Measurements from ENCODE around the gene ARHGEF33.
A peak's percentile ranks its signal among the peaks of the same experiment; 100 is the strongest.

ARHGEF33 gene

DNA sequence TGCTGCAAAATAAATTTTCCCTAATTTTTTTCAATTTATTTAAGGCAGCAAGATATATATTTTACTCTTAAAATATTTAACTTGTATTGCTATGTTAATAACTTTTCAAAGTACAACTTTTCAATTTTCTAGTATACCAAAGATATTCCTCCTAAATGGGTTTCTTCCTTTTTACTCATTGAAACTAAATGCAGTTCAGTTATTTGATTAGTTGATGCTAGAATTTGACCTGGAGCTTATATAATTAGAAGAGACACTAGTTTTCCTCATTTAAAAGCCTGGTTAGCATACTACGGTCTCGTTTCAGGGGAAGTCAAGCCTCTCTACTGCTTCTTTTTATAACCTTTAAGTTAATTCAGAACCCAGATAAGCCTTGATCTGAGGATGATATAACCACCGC is at the start of gene ARHGEF33:
Gene ARHGEF33 (plus strand): TSS at position 301 of the 400 bp plus-strand sequence. CDS start 29,573 bp downstream, outside the sequence.
- DNase-seq: no peak

DNA sequence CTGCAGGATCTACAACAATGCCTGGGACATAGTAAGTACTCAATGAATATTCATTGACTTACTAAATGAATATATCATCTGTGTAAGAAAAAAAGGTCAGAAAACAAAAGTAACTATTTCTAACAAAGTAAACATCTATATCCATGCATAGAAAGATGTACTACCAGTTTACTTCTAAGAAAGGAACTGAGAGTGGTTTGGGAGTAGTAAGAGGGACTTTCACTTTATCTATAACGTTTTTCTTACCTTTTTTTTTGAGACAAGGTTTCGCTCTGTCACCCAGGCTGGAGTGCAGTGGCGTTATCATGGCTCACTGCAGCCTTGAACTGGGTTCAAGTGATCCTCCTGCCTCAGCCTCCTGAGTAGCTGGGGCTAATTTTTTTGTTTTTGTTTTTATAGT is 39.6 kb upstream of the ARHGEF33 start:
- no peak for DNase-seq

DNA sequence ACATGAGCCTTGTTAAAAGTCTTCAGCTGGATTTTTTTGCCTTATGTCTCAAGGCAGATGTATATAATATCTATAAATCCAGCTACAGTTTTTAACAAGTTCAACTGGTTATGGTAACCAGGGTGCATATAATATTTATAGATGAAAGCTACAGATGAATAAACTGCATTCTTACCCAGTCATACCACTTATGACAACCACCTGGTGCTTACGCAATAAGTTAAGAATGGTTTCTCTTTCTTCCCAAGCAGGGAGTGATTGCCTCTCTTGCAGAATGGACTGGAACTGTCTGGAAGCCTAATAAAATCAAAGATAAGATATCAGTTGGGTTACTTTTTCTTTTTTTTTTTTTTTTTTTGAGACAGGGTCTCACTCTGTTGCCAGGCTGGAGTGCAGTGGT is 33.5 kb upstream of the ARHGEF33 start:
- no peak for DNase-seq

- no peak for DNase-seq
Measured at GRCh38 chr2:38862476-38862875, 27.2 kb upstream of the ARHGEF33 start.

DNA sequence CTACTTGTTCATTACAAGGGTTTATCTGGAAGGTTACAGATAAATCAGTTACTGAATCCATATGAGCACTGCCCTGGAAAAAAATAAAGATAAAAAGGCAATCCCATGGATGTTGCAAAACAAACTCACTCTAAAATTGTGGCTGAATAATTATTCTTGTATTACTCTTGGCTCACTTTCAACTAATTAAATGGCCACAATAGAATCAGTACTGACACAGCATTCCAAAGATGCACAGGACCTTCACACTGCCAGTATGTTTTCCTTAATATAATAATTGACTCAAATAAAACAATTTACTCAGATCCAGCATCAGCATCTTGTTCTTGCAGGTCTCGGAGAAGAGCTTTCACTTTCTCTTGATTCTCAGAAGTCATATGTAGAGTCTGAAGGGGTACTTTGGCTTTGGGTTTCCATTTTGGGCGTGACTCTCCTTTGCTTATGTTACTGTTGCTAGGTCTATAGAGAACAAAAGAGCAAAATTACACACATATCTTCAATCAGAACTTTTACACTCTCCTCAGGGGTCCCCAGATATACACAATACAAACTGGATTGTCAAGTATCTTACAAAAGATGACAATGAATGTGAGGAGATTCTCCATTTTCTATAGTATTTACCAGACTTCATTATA is 26.5 kb upstream of the ARHGEF33 start:
- DNase-seq: no peak

DNA sequence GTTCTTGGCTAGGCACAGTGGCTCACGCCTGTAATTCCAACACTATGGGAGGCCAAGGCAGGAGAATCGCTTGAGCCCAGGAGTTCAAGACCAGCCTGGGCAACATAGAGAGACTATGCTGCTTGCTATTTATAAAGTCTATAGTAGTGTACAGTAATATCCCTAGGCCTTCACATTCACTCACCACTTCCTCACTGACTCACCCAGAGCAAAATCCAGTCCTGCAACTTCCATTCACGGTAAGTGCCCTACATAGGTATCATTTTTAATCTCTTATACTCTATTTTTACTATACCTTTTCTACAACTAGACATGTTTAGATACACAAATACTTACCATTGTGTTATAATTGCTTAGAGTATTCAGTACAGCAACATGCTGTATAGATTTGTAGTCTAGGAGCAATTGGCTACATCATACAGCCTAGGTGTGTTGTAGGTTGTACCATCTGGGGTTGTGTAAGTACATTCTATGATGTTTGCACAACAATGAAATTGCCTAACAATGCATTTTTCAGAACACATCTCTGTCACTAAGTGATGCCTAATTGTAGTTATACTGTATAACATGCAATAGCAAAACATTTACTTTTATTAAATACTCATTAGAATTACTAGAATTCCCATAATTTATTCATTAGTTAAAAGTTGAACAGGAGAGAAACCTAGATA is 22.8 kb upstream of the ARHGEF33 start:
- no peak for DNase-seq

GRCh38 chr2:38871432-38871831 is 18.2 kb upstream of the ARHGEF33 start:
- DNase-seq: no peak

GRCh38 chr2:38873763-38874162 is 15.9 kb upstream of the ARHGEF33 start:
- no peak for DNase-seq

- no peak for DNase-seq
Measured at GRCh38 chr2:38875227-38875575, 14.5 kb upstream of the ARHGEF33 start.

DNA sequence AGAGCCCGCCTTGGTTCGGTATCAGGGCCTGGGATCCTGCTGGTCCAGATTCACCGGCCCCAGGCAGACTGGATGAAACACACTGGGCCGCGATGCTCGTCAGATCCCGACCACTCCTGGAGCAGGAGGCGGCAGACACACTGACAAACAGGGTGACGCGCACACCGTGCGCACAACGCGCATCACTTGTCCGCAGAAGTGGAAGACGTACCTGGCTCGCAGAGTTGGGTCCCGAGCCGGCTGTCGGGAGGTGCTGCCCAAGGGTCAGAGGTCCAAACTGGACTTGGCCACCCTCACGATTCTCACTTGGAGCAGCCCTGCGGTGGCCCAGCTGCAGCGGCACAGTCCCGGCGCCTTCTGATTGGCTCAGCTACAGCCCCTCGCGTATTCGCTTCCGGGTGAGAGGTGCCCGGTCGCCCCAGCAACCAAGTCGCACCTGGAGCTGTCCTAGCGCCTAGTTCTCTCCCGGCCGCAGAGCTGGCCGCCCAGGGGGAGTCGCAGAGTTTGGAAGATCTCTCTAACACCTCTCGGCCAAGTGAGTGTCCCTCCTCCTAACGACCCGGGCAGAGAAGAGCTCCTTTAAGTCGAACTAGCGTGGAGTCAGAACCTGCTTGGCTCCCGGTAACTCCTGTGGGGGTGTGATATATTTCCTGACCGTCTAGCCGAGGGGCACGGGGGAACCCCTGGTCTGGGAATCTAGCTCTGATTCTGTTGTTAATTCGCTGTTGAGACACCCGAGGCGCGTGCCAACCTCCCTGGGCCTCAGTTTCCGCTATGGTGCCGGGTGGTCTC is 13.9 kb upstream of the ARHGEF33 start, which contains the start of the genes DHX57 and MORN2:
Gene DHX57 (minus strand): TSS at position 359 of the 792 bp plus-strand sequence. CDS start 7,529 bp downstream, outside the sequence.
Gene MORN2 (plus strand): TSS at position 401 of the 792 bp plus-strand sequence.
- DNase-seq: peak; percentile 67

GRCh38 chr2:38876407-38876806 is 13.3 kb upstream of the ARHGEF33 start:
- no peak for DNase-seq

DNA sequence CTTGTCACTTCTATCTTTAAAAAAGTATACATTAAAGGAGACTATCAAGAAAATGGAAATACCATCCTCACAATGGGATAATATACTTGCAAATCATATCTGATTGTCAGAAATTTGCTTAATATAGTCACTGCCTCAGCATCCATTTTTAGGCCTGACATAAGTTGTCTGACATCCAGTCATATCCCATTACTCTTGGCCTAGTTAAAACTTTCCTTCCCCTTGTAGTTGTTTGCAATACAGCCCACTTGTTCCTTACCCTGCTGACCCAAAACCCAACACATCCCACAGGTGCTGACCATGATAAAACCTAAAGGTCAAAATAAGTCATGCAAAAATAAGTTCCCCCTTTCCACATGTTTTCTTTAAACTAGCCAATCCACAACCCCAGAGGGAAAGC is 3.6 kb upstream of the ARHGEF33 start:
- no peak for DNase-seq

DNA sequence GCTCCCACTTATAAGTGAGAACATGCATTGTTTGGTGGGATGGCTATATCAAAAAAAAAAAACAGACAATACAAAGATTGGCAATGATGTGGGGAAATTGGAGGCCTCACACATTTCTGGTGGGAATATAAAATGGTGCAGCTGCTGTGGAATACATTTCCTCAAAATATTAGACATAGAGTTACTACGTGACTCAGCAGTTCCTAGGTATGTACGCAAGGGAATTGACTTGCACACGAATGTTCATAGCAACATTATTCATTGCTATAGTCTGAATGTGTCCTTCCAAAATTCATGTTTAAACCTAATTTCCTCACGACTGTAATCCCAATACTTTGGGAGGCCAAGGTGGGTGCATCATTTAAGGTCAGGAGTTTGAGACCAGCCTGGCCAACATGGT is 2.3 kb upstream of the ARHGEF33 start:
- DNase-seq: no peak

- DNase-seq: no peak
Measured at GRCh38 chr2:38887902-38888554, 1.6 kb upstream of the ARHGEF33 start.

DNA sequence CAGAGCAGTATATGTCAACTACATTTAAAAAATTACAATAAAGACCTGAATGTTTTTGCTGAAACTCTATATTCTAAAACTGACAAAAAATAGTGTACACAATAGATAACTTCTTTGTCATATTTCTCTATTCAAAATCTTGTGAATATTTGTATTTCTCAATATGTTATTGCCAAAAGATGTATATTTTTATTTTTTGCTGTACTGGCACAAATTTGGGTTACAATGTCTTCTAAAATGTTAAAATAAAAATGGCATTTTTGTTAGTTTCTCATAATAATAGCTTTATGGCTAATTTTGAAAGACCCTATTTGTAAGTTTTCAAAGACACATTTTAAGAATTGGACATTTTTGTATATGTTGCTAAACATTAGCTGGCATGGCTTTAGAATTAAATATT is 630 bp upstream of the ARHGEF33 start:
- no peak for DNase-seq

GRCh38 chr2:38892819-38893218 is 3.1 kb downstream of the ARHGEF33 start:
- DNase-seq: no peak

- DNase-seq: no peak
Measured at GRCh38 chr2:38898256-38898655, 8.6 kb downstream of the ARHGEF33 start.

DNA sequence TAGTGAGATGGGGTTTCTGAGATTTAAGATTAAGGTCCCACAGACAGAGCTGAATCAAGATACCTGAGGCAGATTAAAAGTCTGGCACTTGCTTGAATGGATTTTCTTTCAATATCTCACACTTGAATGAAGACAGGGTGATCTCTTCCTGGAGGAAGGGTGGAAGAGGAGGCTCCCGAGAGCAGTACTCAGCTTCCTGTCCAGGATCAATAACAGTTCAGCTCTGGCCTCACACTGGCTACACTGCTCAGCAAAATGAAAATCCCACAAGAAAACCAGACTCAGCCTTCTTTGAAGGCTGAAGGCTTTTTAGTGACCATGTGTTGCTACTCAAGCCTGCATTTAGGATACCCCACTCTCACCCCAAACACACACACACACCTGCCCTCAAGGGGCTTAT is 11.1 kb downstream of the ARHGEF33 start:
- no peak for DNase-seq

DNA sequence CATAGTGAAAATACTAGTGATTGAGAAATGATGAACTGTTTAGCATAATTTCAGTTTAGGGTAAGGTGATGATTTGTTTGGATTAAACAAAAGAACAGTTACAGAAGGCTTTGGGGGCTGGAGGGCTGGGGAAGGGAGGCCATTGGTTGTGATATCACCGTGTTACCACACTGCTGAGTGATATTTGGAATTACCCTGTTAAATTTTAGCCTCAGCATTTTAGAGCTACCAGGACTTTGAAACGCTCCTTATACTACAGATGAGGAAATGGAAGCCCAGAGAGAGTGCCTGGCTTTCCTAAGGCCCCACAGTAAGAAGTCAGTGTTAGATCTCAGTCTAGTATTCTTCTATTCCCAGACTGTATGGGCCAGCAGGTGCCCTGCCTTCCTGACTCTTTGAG is 15.6 kb downstream of the ARHGEF33 start:
- no peak for DNase-seq

GRCh38 chr2:38907242-38907641 is 17.6 kb downstream of the ARHGEF33 start:
- DNase-seq: no peak

- DNase-seq: no peak
Measured at GRCh38 chr2:38907743-38908562, 18.3 kb downstream of the ARHGEF33 start.

GRCh38 chr2:38909872-38910271 is 20.2 kb downstream of the ARHGEF33 start:
- no peak for DNase-seq

Data from amniotic stem cell (primary cell).